Measurements from ENCODE around the gene CRHBP. TPM values are rescaled to one million over a fixed set of nuclear protein-coding genes. Genes with fewer than 3 reads are reported as not detected.

Gene CRHBP
- total and polyA plus RNA-seq, 2 donors (not counting 1 experiment from before 2014, with no cell fraction given) = 0.62 to 1.7 TPM

DNA sequence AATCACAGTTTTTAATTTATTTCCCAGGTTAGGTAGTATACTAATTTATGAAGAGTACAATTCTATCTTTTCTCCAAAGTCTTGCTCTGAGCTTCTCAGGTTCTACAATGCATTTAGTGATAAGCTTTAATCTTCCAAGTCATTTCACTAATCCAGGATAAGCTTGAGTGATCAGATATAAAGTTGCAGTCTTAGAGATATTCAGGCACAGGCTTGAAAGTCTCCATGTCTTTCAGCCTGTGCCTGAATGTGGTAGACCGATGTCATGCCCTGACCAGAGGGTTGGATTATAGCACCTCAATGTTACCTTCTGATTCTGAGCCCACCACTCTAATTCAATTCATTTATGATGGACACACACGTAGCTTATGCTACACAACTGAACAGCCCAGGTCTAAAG is 3.2 kb downstream of the CRHBP start:
- no peak for ATAC-seq (ENCODE audit: low read depth)
- Mint-ChIP-seq H3K4me3 (no peak overlapping the region), H3K27ac (no peak overlapping the region), H3K9me3 (ENCODE audit: insufficient read depth) (no peaks in the 10 kb centered on the region), H3K4me1 (peaks cover 6% of the 10 kb centered on the region), H3K27me3 (peaks cover 42% of the 10 kb centered on the region)
- ChIA-PET CTCF (no interaction called here), POLR2A (no interaction called here)
- intact Hi-C loops (cut with micrococcal nuclease) = no loop called here
- Histone ChIP-seq H3K27ac (ENCODE audit: low read length in 2 of 2) (no peak overlapping the region), H3K4me2 (replicated peaks; ENCODE audit: low read depth, low read length, poor library complexity, severe bottlenecking) (no peak overlapping the region), H3K27me3 (replicated peaks in 1 of 4; ENCODE audit: control extremely low read depth in 1 of 4, control insufficient read depth in 3 of 4, insufficient read depth in 4 of 4, low read length in 3 of 4) (peaks cover 0 to 33% (median 18%) of the 10 kb centered on the region in 4 experiments), H3K79me2 (ENCODE audit: control insufficient read depth, insufficient read depth, low read length) (no peaks in the 10 kb centered on the region), H3K4me1 (ENCODE audit: control insufficient read depth in 2 of 2, insufficient read depth in 2 of 2, low read length in 2 of 2) (peaks cover 8 to 12% of the 10 kb centered on the region in 2 donors), H3K4me3 (ENCODE audit: control extremely low read depth in 1 of 5, extremely low read depth in 1 of 5, insufficient read depth in 1 of 5, low read depth in 2 of 5, low read length in 4 of 5) (no peak overlapping the region), H3K9me3 (ENCODE audit: control extremely low read depth in 1 of 3, control insufficient read depth in 2 of 3, insufficient read depth in 1 of 3, low read length in 2 of 3) (no peaks in the 10 kb centered on the region), H4K20me1 (ENCODE audit: control insufficient read depth, insufficient read depth, low read length, poor library complexity, severe bottlenecking) (no peaks in the 10 kb centered on the region), H3K9ac (ENCODE audit: low read length) (no peak overlapping the region), H2AFZ (ENCODE audit: insufficient read depth, low read depth, low read length, poor library complexity, severe bottlenecking) (no peak overlapping the region), H3K36me3 (replicated peaks in 1 of 2; ENCODE audit: control extremely low read depth in 1 of 2, control insufficient read depth in 1 of 2, extremely low read depth in 1 of 2, insufficient read depth in 2 of 2, low read length in 1 of 2) (no peaks in the 10 kb centered on the region)
- 100% methylated on average over 1 of the region's 2 CpGs for WGBS (ENCODE audit: insufficient coverage)
- no peak for TF ChIP-seq EZH2 (IDR thresholded peaks at IDR 0.05; ENCODE audit: borderline replicate concordance, insufficient read depth, low read depth, low read length, poor library complexity, severe bottlenecking)
- TF ChIP-seq, protein P1, sequence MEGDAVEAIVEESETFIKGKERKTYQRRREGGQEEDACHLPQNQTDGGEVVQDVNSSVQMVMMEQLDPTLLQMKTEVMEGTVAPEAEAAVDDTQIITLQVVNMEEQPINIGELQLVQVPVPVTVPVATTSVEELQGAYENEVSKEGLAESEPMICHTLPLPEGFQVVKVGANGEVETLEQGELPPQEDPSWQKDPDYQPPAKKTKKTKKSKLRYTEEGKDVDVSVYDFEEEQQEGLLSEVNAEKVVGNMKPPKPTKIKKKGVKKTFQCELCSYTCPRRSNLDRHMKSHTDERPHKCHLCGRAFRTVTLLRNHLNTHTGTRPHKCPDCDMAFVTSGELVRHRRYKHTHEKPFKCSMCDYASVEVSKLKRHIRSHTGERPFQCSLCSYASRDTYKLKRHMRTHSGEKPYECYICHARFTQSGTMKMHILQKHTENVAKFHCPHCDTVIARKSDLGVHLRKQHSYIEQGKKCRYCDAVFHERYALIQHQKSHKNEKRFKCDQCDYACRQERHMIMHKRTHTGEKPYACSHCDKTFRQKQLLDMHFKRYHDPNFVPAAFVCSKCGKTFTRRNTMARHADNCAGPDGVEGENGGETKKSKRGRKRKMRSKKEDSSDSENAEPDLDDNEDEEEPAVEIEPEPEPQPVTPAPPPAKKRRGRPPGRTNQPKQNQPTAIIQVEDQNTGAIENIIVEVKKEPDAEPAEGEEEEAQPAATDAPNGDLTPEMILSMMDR (IDR thresholded peaks at IDR 0.05) = no peak
- no peak for DNase-seq

DNA sequence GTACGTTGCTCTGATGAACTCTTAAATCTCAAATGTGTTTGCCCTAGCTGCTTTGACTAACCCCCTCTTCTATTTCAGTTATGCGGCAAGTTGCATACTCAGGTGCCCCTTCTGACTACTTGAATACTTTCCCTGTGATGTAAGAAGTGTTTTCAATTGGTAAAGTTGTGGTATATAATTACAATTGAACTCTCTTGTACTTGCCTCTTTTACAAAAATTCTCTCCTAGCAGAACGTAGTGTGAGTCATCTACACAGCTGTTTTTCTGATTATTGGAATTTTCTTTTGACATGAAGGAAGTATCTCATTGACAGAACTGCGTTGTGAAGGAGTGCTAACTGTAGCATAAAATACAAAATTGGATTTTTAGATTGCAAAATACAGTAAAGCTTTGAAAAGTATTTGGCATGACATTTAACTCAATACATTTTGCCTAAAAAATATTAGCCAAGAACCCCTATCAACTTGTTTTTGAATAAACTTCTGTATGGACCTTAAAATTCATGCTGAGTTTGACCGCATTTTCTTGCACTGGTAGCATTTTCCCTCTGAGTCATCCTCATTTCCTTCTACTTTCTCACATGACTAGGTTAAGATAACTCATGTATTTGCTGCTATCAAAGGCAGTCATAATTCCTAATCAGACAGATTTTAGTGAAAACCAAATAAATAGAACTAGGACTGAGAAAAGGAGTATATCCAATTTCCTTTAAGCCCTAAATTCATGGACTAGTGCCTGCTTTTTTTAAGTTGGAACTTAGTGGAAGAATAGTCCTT is 6.3 kb downstream of the CRHBP start:
- TF ChIP-seq EZH2 (IDR thresholded peaks at IDR 0.05; ENCODE audit: borderline replicate concordance, insufficient read depth, low read depth, low read length, poor library complexity, severe bottlenecking) = no peak
- TF ChIP-seq, protein P1 (IDR thresholded peaks at IDR 0.05) = no peak

More for the DNA sequence above, 6.3 kb downstream of the CRHBP start:
- Histone ChIP-seq H2AFZ (ENCODE audit: insufficient read depth, low read depth, low read length, poor library complexity, severe bottlenecking) (no peak overlapping the region), H3K27ac (ENCODE audit: low read length in 2 of 2) (no peak overlapping the region), H3K9ac (ENCODE audit: low read length) (no peak overlapping the region), H3K9me3 (ENCODE audit: control extremely low read depth in 1 of 3, control insufficient read depth in 2 of 3, insufficient read depth in 1 of 3, low read length in 2 of 3) (no peaks in the 10 kb centered on the region), H3K4me3 (ENCODE audit: control extremely low read depth in 1 of 5, extremely low read depth in 1 of 5, insufficient read depth in 1 of 5, low read depth in 2 of 5, low read length in 4 of 5) (no peak overlapping the region), H3K4me2 (replicated peaks; ENCODE audit: low read depth, low read length, poor library complexity, severe bottlenecking) (no peak overlapping the region), H3K27me3 (replicated peaks in 1 of 4; ENCODE audit: control extremely low read depth in 1 of 4, control insufficient read depth in 3 of 4, insufficient read depth in 4 of 4, low read length in 3 of 4) (peaks cover 0 to 15% (median 14%) of the 10 kb centered on the region in 4 experiments), H4K20me1 (ENCODE audit: control insufficient read depth, insufficient read depth, low read length, poor library complexity, severe bottlenecking) (no peaks in the 10 kb centered on the region), H3K4me1 (ENCODE audit: control insufficient read depth in 2 of 2, insufficient read depth in 2 of 2, low read length in 2 of 2) (peaks cover 3 to 5% of the 10 kb centered on the region in 2 donors), H3K36me3 (replicated peaks in 1 of 2; ENCODE audit: control extremely low read depth in 1 of 2, control insufficient read depth in 1 of 2, extremely low read depth in 1 of 2, insufficient read depth in 2 of 2, low read length in 1 of 2) (no peaks in the 10 kb centered on the region), H3K79me2 (ENCODE audit: control insufficient read depth, insufficient read depth, low read length) (no peaks in the 10 kb centered on the region)
- no peaks in the 10 kb centered on the region for H3K4me1 Mint-ChIP-seq
- H3K27ac Mint-ChIP-seq = no peak overlapping the region
- no peak for DNase-seq
- no peak overlapping the region for H3K4me3 Mint-ChIP-seq
- CTCF ChIA-PET = no interaction called here
- H3K9me3 Mint-ChIP-seq (ENCODE audit: insufficient read depth) = no peaks in the 10 kb centered on the region
- H3K27me3 Mint-ChIP-seq = peaks cover 29% of the 10 kb centered on the region
- POLR2A ChIA-PET = no interaction called here
- WGBS (ENCODE audit: insufficient coverage) = 60% methylated on average over 1 of the region's 5 CpGs
- intact Hi-C loops (cut with micrococcal nuclease) = no loop called here
- ATAC-seq (ENCODE audit: low read depth) = no peak
